ENCODE measurements around the gene COL4A1. TPM values are rescaled to one million over a fixed set of nuclear protein-coding genes. Genes with fewer than 3 reads are reported as not detected.

The COL4A1 gene
- 1,595 and 1,832 TPM in 2 replicates for total RNA-seq

GRCh38 chr13:110306960-110307766 is at the start of gene COL4A1, which contains the start of gene COL4A2:
Gene COL4A1, minus strand, starts transcription at chr13:110307157. Its CDS starts 130 bp downstream, at chr13:110307027.
Gene COL4A2, plus strand, starts transcription at chr13:110307284. Its CDS starts 620 bp downstream, at chr13:110307904.

Other genes with a start within 250 kb of the COL4A1 start
- 1,156 and 1,403 TPM in 2 replicates for gene COL4A2, start 127 bp upstream of the COL4A1 start, total RNA-seq